ENCODE measurements around the gene RAP1GAP.

Gene RAP1GAP

GRCh38 chr1:21671915-21672314 is 2.8 kb upstream of the RAP1GAP start:
- no peak for TF ChIP-seq CTCF (IDR thresholded peaks at IDR 0.05; ENCODE audit: low read depth, low read length)
- DNase-seq (ENCODE audit: low read depth, low spot score), result no peak
- in situ Hi-C loops (cut with HindIII; ENCODE audit: low sequenced_read_pairs), result no loop called here
- H3K4me3 ChIP-seq (ENCODE audit: low read depth, low read length), result no peak overlapping the region

- H3K4me3 ChIP-seq (ENCODE audit: low read depth, low read length), result no peak overlapping the region
- DNase-seq (ENCODE audit: low read depth, low spot score), result no peak
- in situ Hi-C loops (cut with HindIII; ENCODE audit: low sequenced_read_pairs), result no loop called here
These were observed 2.1 kb upstream of the RAP1GAP start for GRCh38 chr1:21670956-21671902.

GRCh38 chr1:21670059-21670881 is 1.1 kb upstream of the RAP1GAP start:
- no peak for TF ChIP-seq CTCF (IDR thresholded peaks at IDR 0.05; ENCODE audit: low read depth, low read length)
- in situ Hi-C loops (cut with HindIII; ENCODE audit: low sequenced_read_pairs), result no loop called here
- DNase-seq (ENCODE audit: low read depth, low spot score), result no peak
- H3K4me3 ChIP-seq (ENCODE audit: low read depth, low read length), result no peak overlapping the region

More at GRCh38 chr1:21670956-21671902, 2.1 kb upstream of the RAP1GAP start:
- TF ChIP-seq CTCF (IDR thresholded peaks at IDR 0.05; ENCODE audit: low read depth, low read length), result no peak

- no peak for TF ChIP-seq CTCF (IDR thresholded peaks at IDR 0.05; ENCODE audit: low read depth, low read length)
- in situ Hi-C loops (cut with HindIII; ENCODE audit: low sequenced_read_pairs), result no loop called here
- no peak overlapping the region for H3K4me3 ChIP-seq (ENCODE audit: low read depth, low read length)
- DNase-seq (ENCODE audit: low read depth, low spot score), result no peak
These were observed 253 bp downstream of the RAP1GAP start for GRCh38 chr1:21668951-21669257.

GRCh38 chr1:21668232-21668950 is 766 bp downstream of the RAP1GAP start:
- no peak for DNase-seq (ENCODE audit: low read depth, low spot score)
- no peak overlapping the region for H3K4me3 ChIP-seq (ENCODE audit: low read depth, low read length)
- in situ Hi-C loops (cut with HindIII; ENCODE audit: low sequenced_read_pairs), result no loop called here
- peak; percentile 8 for TF ChIP-seq CTCF (IDR thresholded peaks at IDR 0.05; ENCODE audit: low read depth, low read length)
